Ishikawa (cell line): ENCODE data around the gene SLC24A3.

Experiments
- CEBPB ChIP-seq: IDR thresholded peaks from 2 replicates; pipeline ENCODE4 v1.6.1; 2012
- CREB1 ChIP-seq: IDR thresholded peaks from 2 replicates; pipeline ENCODE4 v1.6.1; 2012; ENCODE audit warnings: low read depth
- EP300 ChIP-seq: IDR thresholded peaks from 2 replicates; pipeline ENCODE4 v1.6.1; 2012; ENCODE audit warnings: borderline replicate concordance
- RAD21 ChIP-seq: IDR thresholded peaks from 2 replicates; pipeline ENCODE4 v1.6.1; 2012; ENCODE audit warnings: low read depth
- TAF1 ChIP-seq: IDR thresholded peaks from 2 replicates; pipeline ENCODE4 v1.6.1; 2012; ENCODE audit warnings: low read depth, mild to moderate bottlenecking
- TCF12 ChIP-seq: IDR thresholded peaks from 2 replicates; pipeline ENCODE4 v1.6.1; 2012; ENCODE audit warnings: low read depth
- TF ChIP-seq, protein P1 (sequence below): IDR thresholded peaks from 2 replicates; pipeline ENCODE4 v1.6.1; 2012; ENCODE audit warnings: low read depth, mild to moderate bottlenecking
- TF ChIP-seq, protein P2 (sequence below): IDR thresholded peaks from 2 replicates; pipeline ENCODE4 v1.6.1; 2012

DNA sequence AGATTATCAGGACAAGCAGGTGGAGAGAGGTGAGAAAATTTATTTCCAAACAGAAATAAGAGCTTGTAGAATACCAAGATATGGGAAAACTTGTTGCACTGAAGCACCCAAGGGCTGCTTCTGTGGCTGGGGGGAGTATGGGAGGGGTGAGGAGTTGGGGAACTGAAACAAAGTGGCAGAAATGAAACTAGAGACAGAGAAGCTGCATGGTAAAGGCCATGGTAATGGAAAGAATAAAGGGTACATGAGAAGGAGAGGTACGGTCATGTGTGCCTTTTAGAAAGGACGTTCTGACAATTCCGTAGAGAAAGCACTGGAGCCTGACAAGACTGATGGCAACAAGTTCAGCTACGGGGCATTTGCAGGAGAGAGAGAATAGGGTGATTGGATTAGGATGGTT is 494.0 kb downstream of the SLC24A3 start:
- TF ChIP-seq RAD21 (no peak), EP300 (no peak), CEBPB (no peak), CREB1 (no peak), TCF12 (no peak), TAF1 (no peak)
- TF ChIP-seq, protein P1, sequence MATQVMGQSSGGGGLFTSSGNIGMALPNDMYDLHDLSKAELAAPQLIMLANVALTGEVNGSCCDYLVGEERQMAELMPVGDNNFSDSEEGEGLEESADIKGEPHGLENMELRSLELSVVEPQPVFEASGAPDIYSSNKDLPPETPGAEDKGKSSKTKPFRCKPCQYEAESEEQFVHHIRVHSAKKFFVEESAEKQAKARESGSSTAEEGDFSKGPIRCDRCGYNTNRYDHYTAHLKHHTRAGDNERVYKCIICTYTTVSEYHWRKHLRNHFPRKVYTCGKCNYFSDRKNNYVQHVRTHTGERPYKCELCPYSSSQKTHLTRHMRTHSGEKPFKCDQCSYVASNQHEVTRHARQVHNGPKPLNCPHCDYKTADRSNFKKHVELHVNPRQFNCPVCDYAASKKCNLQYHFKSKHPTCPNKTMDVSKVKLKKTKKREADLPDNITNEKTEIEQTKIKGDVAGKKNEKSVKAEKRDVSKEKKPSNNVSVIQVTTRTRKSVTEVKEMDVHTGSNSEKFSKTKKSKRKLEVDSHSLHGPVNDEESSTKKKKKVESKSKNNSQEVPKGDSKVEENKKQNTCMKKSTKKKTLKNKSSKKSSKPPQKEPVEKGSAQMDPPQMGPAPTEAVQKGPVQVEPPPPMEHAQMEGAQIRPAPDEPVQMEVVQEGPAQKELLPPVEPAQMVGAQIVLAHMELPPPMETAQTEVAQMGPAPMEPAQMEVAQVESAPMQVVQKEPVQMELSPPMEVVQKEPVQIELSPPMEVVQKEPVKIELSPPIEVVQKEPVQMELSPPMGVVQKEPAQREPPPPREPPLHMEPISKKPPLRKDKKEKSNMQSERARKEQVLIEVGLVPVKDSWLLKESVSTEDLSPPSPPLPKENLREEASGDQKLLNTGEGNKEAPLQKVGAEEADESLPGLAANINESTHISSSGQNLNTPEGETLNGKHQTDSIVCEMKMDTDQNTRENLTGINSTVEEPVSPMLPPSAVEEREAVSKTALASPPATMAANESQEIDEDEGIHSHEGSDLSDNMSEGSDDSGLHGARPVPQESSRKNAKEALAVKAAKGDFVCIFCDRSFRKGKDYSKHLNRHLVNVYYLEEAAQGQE = no peak
- TF ChIP-seq, protein P2, sequence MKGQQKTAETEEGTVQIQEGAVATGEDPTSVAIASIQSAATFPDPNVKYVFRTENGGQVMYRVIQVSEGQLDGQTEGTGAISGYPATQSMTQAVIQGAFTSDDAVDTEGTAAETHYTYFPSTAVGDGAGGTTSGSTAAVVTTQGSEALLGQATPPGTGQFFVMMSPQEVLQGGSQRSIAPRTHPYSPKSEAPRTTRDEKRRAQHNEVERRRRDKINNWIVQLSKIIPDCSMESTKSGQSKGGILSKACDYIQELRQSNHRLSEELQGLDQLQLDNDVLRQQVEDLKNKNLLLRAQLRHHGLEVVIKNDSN = no peak
